ENCODE measurements around the gene FANCD2.
"Not testable (repeated sequence)": the region's sequence is repeated elsewhere in the genome, so short reads cannot be mapped to it uniquely, and the experiment has no call there.

Gene FANCD2

GRCh38 chr3:10017636-10018292 lies 8.5 kb upstream of the FANCD2 start:
- DNase-seq, result peak; percentile 30

GRCh38 chr3:10018806-10019205 lies 7.4 kb upstream of the FANCD2 start:
- not testable (repeated sequence) for DNase-seq

- DNase-seq, result no peak
Measured at GRCh38 chr3:10019326-10019725, 6.9 kb upstream of the FANCD2 start.

- DNase-seq, result no peak
Measured at GRCh38 chr3:10021856-10022775, 4.1 kb upstream of the FANCD2 start.

- no peak for DNase-seq
Measured at GRCh38 chr3:10023587-10024310, 2.5 kb upstream of the FANCD2 start.

GRCh38 chr3:10025205-10026083 lies 793 bp upstream of the FANCD2 start:
- DNase-seq, result no peak

GRCh38 chr3:10041034-10041433 lies 14.8 kb downstream of the FANCD2 start:
- DNase-seq, result no peak

- DNase-seq, result no peak
Measured at GRCh38 chr3:10047876-10048275, 21.6 kb downstream of the FANCD2 start.

- DNase-seq, result not testable (repeated sequence)
Measured at GRCh38 chr3:10053054-10053453, 26.8 kb downstream of the FANCD2 start.

GRCh38 chr3:10055097-10055496 lies 28.9 kb downstream of the FANCD2 start:
- DNase-seq, result no peak

GRCh38 chr3:10070077-10070476 lies 43.8 kb downstream of the FANCD2 start:
- not testable (repeated sequence) for DNase-seq

- DNase-seq, result no peak
Measured at GRCh38 chr3:10074666-10075065, 48.4 kb downstream of the FANCD2 start.

- no peak for DNase-seq
Measured at GRCh38 chr3:10081871-10082270, 55.6 kb downstream of the FANCD2 start.

GRCh38 chr3:10085738-10086137 lies 59.5 kb downstream of the FANCD2 start:
- DNase-seq, result no peak

GRCh38 chr3:10088256-10088655 lies 62.0 kb downstream of the FANCD2 start:
- no peak for DNase-seq

- no peak for DNase-seq
Measured at GRCh38 chr3:10090179-10090578, 63.9 kb downstream of the FANCD2 start.

GRCh38 chr3:10090774-10091173 lies 64.5 kb downstream of the FANCD2 start:
- not testable (repeated sequence) for DNase-seq

- not testable (repeated sequence) for DNase-seq
Measured at GRCh38 chr3:10091387-10091786, 65.2 kb downstream of the FANCD2 start.

GRCh38 chr3:10093678-10094077 lies 67.4 kb downstream of the FANCD2 start:
- no peak for DNase-seq

- no peak for DNase-seq
Measured at GRCh38 chr3:10099041-10099440, 72.8 kb downstream of the FANCD2 start.

GRCh38 chr3:10106919-10107318 lies 80.7 kb downstream of the FANCD2 start:
- no peak for DNase-seq

- no peak for DNase-seq
Measured at GRCh38 chr3:10108091-10108490, 81.9 kb downstream of the FANCD2 start, which contains the start of gene FANCD2OS. Gene FANCD2OS, minus strand, starts transcription at chr3:10108255. Its CDS starts 3,481 bp downstream, at chr3:10104774.

Data from stimulated activated naive CD4-positive, alpha-beta T cell treated with Interleukin-2 at 50 U/mL for 16 hours (primary cell).